ENCODE measurements around the gene C2CD5. TPM values are rescaled to one million over a fixed set of nuclear protein-coding genes. Genes with fewer than 3 reads are reported as not detected.

The C2CD5 gene
- total and polyA plus RNA-seq, 10 donors: 21.2 to 76.3 (median 46.9) TPM

GRCh38 chr12:22437031-22437806 is 107.1 kb downstream of the C2CD5 start:
- intact Hi-C loops (cut with DNase I; ENCODE audit: low total_unique reads): no loop called here
- no peaks in the 10 kb centered on the region for H3K9me3 ChIP-seq
- no peak for TF ChIP-seq CTCF (IDR thresholded peaks at IDR 0.05 in 8 of 11, conservative IDR thresholded peaks at IDR 0.05 in 3 of 11)
- peak; percentile 60 for DNase-seq
- no peaks in the 10 kb centered on the region for H3K4me1 ChIP-seq
- no peak overlapping the region for H3K27ac ChIP-seq
- H3K27me3 ChIP-seq (replicated peaks in 1 of 7): no peaks in the 10 kb centered on the region
- 80 to 91% (median 84%) methylated on average over 10 of the region's 10 CpGs for WGBS, 5 donors
- H3K36me3 ChIP-seq: no peaks in the 10 kb centered on the region
- no peak overlapping the region for H3K4me3 ChIP-seq

DNA sequence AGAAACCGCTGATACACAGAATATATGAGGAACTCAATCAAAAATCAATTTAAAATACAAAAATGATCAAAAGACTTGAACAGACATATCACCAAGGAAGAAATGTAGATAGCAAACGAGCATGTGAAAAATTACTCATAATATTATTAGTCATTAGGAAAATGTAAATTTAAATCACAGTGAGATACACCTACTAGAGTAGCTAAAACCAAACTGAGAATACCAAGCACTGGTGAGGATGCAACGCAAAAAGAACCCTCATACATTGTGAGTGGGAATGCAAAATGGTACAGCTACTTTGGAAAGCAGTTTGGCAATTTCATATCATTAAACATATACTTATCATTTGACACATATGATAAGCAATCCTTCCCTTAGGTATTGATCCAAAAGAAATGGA is 108.8 kb downstream of the C2CD5 start:
- Histone ChIP-seq H3K27me3 (replicated peaks in 1 of 7) (no peaks in the 10 kb centered on the region), H3K9me3 (no peaks in the 10 kb centered on the region), H3K36me3 (no peaks in the 10 kb centered on the region), H3K4me1 (peaks cover 0 to 3% (median 0%) of the 10 kb centered on the region in 6 donors), H3K27ac (no peak overlapping the region), H3K4me3 (no peak overlapping the region)
- WGBS, 5 donors: 71 to 83% (median 81%) methylated on average over 3 of the region's 3 CpGs
- TF ChIP-seq CTCF (IDR thresholded peaks at IDR 0.05 in 8 of 11, conservative IDR thresholded peaks at IDR 0.05 in 3 of 11) (no peak), POLR2A (IDR thresholded peaks at IDR 0.05) (no peak), POLR2AphosphoS5 (IDR thresholded peaks at IDR 0.05) (no peak)
- intact Hi-C loops (cut with DNase I; ENCODE audit: low total_unique reads): no loop called here
- DNase-seq: no peak

DNA sequence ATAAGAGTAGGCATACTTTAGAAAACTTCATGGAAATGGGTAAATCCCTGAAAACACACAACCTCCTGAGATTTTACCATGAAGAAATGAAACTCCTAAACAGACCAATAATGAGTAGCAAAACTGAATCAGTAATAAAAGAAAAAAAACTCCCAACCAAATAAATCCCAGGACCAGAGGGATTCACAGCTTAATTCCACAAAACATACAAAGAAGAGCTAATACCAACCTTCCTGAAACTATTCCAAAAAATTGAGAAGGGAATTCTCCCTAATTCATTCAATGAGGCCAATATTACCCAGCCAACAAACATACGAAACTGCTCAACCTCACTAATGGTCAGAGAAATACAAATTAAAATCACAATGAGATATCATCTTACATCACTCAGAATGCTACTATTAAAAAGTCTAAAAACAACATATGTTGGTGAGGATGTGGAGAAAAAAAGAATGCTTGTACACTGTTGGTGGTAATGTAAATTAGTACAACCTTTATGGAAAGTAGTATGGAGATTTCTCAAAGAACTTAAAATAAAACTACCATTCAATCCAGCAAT is 112.6 kb downstream of the C2CD5 start:
- intact Hi-C loops (cut with DNase I; ENCODE audit: low total_unique reads): no loop called here
- H3K27me3 ChIP-seq (replicated peaks in 1 of 7): no peaks in the 10 kb centered on the region
- TF ChIP-seq POLR2AphosphoS5 (IDR thresholded peaks at IDR 0.05): no peak
- TF ChIP-seq POLR2A (IDR thresholded peaks at IDR 0.05): no peak
- TF ChIP-seq CTCF (IDR thresholded peaks at IDR 0.05 in 8 of 11, conservative IDR thresholded peaks at IDR 0.05 in 3 of 11): no peak
- H3K4me1 ChIP-seq: peaks cover 0 to 3% (median 0%) of the 10 kb centered on the region in 6 donors
- no peak overlapping the region for H3K27ac ChIP-seq
- no peaks in the 10 kb centered on the region for H3K36me3 ChIP-seq
- 70 to 88% (median 80%) methylated on average over 1 of the region's 1 CpG for WGBS, 5 donors
- DNase-seq: no peak
- H3K4me3 ChIP-seq: no peak overlapping the region
- no peaks in the 10 kb centered on the region for H3K9me3 ChIP-seq

GRCh38 chr12:22416801-22417200 is 127.5 kb downstream of the C2CD5 start:
- intact Hi-C loops (cut with DNase I; ENCODE audit: low total_unique reads): no loop called here
- H3K4me1 ChIP-seq: no peaks in the 10 kb centered on the region
- no peak for TF ChIP-seq CTCF (IDR thresholded peaks at IDR 0.05 in 8 of 11, conservative IDR thresholded peaks at IDR 0.05 in 3 of 11)
- TF ChIP-seq POLR2AphosphoS5 (IDR thresholded peaks at IDR 0.05): no peak
- no peak for TF ChIP-seq POLR2A (IDR thresholded peaks at IDR 0.05)

More at GRCh38 chr12:22416801-22417200, 127.5 kb downstream of the C2CD5 start:
- DNase-seq: no peak
- H3K4me3 ChIP-seq: no peak overlapping the region
- H3K9me3 ChIP-seq: no peaks in the 10 kb centered on the region
- H3K27ac ChIP-seq: no peak overlapping the region
- no peaks in the 10 kb centered on the region for H3K27me3 ChIP-seq (replicated peaks in 1 of 7)
- no peaks in the 10 kb centered on the region for H3K36me3 ChIP-seq

Measured in spleen (tissue), 11 donors.